GM18867 (cell line): ENCODE data around the gene CCDC14.
A peak's percentile ranks its signal among the peaks of the same experiment; 100 is the strongest.
"Not testable (repeated sequence)": the region's sequence is repeated elsewhere in the genome, so short reads cannot be mapped to it uniquely, and the experiment has no call there.

Experiments used
- ATAC-seq: cut with Tn5 transposase; IDR thresholded peaks from one replicate; pipeline ENCODE4 v1.9.1; 2021; ENCODE audit warnings: mild to moderate bottlenecking, moderate library complexity; ENCODE audit not compliant: unreplicated experiment

Gene CCDC14

GRCh38 chr3:123966799-123967198 is 5.8 kb upstream of the CCDC14 start:
- ATAC-seq: peak; percentile 85

GRCh38 chr3:123964793-123965192 is 3.8 kb upstream of the CCDC14 start:
- not testable (repeated sequence) for ATAC-seq

- ATAC-seq: no peak
Observed at GRCh38 chr3:123961508-123961856, 453 bp upstream of the CCDC14 start.

- ATAC-seq: peak; percentile 79
Observed at GRCh38 chr3:123953735-123954134, 7.3 kb downstream of the CCDC14 start.

- ATAC-seq: no peak
Observed at GRCh38 chr3:123952844-123953520, 8.0 kb downstream of the CCDC14 start.

- no peak for ATAC-seq
Observed at GRCh38 chr3:123951522-123952447, 9.2 kb downstream of the CCDC14 start.

GRCh38 chr3:123949641-123950040 is 11.4 kb downstream of the CCDC14 start:
- no peak for ATAC-seq

GRCh38 chr3:123948449-123948848 is 12.6 kb downstream of the CCDC14 start:
- no peak for ATAC-seq

- ATAC-seq: no peak
Observed at GRCh38 chr3:123947482-123947881, 13.5 kb downstream of the CCDC14 start.

- ATAC-seq: no peak
Observed at GRCh38 chr3:123941542-123941941, 19.5 kb downstream of the CCDC14 start.

- ATAC-seq: no peak
Observed at GRCh38 chr3:123941121-123941520, 19.9 kb downstream of the CCDC14 start.

GRCh38 chr3:123939706-123940105 is 21.3 kb downstream of the CCDC14 start:
- no peak for ATAC-seq

GRCh38 chr3:123936400-123936799 is 24.6 kb downstream of the CCDC14 start:
- ATAC-seq: no peak

GRCh38 chr3:123935830-123936229 is 25.2 kb downstream of the CCDC14 start:
- ATAC-seq: no peak

GRCh38 chr3:123934250-123934649 is 26.8 kb downstream of the CCDC14 start:
- no peak for ATAC-seq

GRCh38 chr3:123930445-123930844 is 30.6 kb downstream of the CCDC14 start:
- ATAC-seq: no peak

- ATAC-seq: no peak
Observed at GRCh38 chr3:123929325-123929724, 31.7 kb downstream of the CCDC14 start.

- no peak for ATAC-seq
Observed at GRCh38 chr3:123926396-123926795, 34.6 kb downstream of the CCDC14 start.

GRCh38 chr3:123920868-123921267 is 40.2 kb downstream of the CCDC14 start:
- no peak for ATAC-seq

- ATAC-seq: no peak
Observed at GRCh38 chr3:123920383-123920782, 40.6 kb downstream of the CCDC14 start.

GRCh38 chr3:123919353-123919752 is 41.7 kb downstream of the CCDC14 start:
- no peak for ATAC-seq

- no peak for ATAC-seq
Observed at GRCh38 chr3:123914829-123915228, 46.2 kb downstream of the CCDC14 start.
